ENCODE results near the gene LARP4B.

Gene LARP4B

GRCh38 chr10:966466-967235 lies 35.1 kb upstream of the LARP4B start:
- H3K27ac Mint-ChIP-seq: no peak overlapping the region
- peaks cover 4% of the 10 kb centered on the region for H3K9me3 Mint-ChIP-seq
- H3K4me1 Mint-ChIP-seq (ENCODE audit: low read depth): peaks cover 6% of the 10 kb centered on the region
- H3K27me3 Mint-ChIP-seq: peaks cover 22% of the 10 kb centered on the region
- H3K36me3 Mint-ChIP-seq (ENCODE audit: low read depth): no peaks in the 10 kb centered on the region
- H3K4me3 Mint-ChIP-seq: no peak overlapping the region

GRCh38 chr10:964988-965417 lies 33.5 kb upstream of the LARP4B start:
- peaks cover 4% of the 10 kb centered on the region for H3K9me3 Mint-ChIP-seq
- no peak overlapping the region for H3K4me3 Mint-ChIP-seq
- H3K36me3 Mint-ChIP-seq (ENCODE audit: low read depth): no peaks in the 10 kb centered on the region
- H3K4me1 Mint-ChIP-seq (ENCODE audit: low read depth): peaks cover 6% of the 10 kb centered on the region
- no peak overlapping the region for H3K27ac Mint-ChIP-seq
- peaks cover 24% of the 10 kb centered on the region for H3K27me3 Mint-ChIP-seq

- Mint-ChIP-seq H3K4me3 (no peak overlapping the region), H3K27ac (no peak overlapping the region), H3K27me3 (peaks cover 27% of the 10 kb centered on the region), H3K4me1 (ENCODE audit: low read depth) (peaks cover 6% of the 10 kb centered on the region), H3K36me3 (ENCODE audit: low read depth) (no peaks in the 10 kb centered on the region), H3K9me3 (peaks cover 4% of the 10 kb centered on the region)
Measured at GRCh38 chr10:964321-964987, 32.9 kb upstream of the LARP4B start.

GRCh38 chr10:963655-964054 lies 32.1 kb upstream of the LARP4B start:
- no peak overlapping the region for H3K27ac Mint-ChIP-seq
- H3K4me1 Mint-ChIP-seq (ENCODE audit: low read depth): peaks cover 6% of the 10 kb centered on the region
- no peak overlapping the region for H3K4me3 Mint-ChIP-seq
- H3K27me3 Mint-ChIP-seq: peaks cover 25% of the 10 kb centered on the region
- no peaks in the 10 kb centered on the region for H3K36me3 Mint-ChIP-seq (ENCODE audit: low read depth)
- peaks cover 4% of the 10 kb centered on the region for H3K9me3 Mint-ChIP-seq

- Mint-ChIP-seq H3K36me3 (ENCODE audit: low read depth) (no peaks in the 10 kb centered on the region), H3K4me1 (ENCODE audit: low read depth) (peaks cover 6% of the 10 kb centered on the region), H3K9me3 (peaks cover 4% of the 10 kb centered on the region), H3K27me3 (peaks cover 23% of the 10 kb centered on the region), H3K27ac (no peak overlapping the region), H3K4me3 (no peak overlapping the region)
Measured at GRCh38 chr10:963186-963585, 31.7 kb upstream of the LARP4B start.

- Mint-ChIP-seq H3K4me1 (ENCODE audit: low read depth) (peaks cover 5% of the 10 kb centered on the region), H3K9me3 (peaks cover 4% of the 10 kb centered on the region), H3K4me3 (no peak overlapping the region), H3K27ac (no peak overlapping the region), H3K36me3 (ENCODE audit: low read depth) (no peaks in the 10 kb centered on the region), H3K27me3 (peaks cover 22% of the 10 kb centered on the region)
Measured at GRCh38 chr10:962342-962741, 30.8 kb upstream of the LARP4B start.

GRCh38 chr10:958856-959255 lies 27.4 kb upstream of the LARP4B start:
- Mint-ChIP-seq H3K36me3 (ENCODE audit: low read depth) (no peaks in the 10 kb centered on the region), H3K27ac (no peak overlapping the region), H3K4me3 (no peak overlapping the region), H3K4me1 (ENCODE audit: low read depth) (no peaks in the 10 kb centered on the region), H3K9me3 (no peaks in the 10 kb centered on the region), H3K27me3 (peaks cover 12% of the 10 kb centered on the region)

GRCh38 chr10:958106-958505 lies 26.6 kb upstream of the LARP4B start:
- H3K9me3 Mint-ChIP-seq: no peaks in the 10 kb centered on the region
- H3K4me1 Mint-ChIP-seq (ENCODE audit: low read depth): no peaks in the 10 kb centered on the region
- peaks cover 12% of the 10 kb centered on the region for H3K27me3 Mint-ChIP-seq
- no peaks in the 10 kb centered on the region for H3K36me3 Mint-ChIP-seq (ENCODE audit: low read depth)
- H3K4me3 Mint-ChIP-seq: no peak overlapping the region
- H3K27ac Mint-ChIP-seq: no peak overlapping the region

- H3K9me3 Mint-ChIP-seq: no peaks in the 10 kb centered on the region
- H3K27ac Mint-ChIP-seq: no peak overlapping the region
- no peak overlapping the region for H3K4me3 Mint-ChIP-seq
- H3K4me1 Mint-ChIP-seq (ENCODE audit: low read depth): no peaks in the 10 kb centered on the region
- H3K36me3 Mint-ChIP-seq (ENCODE audit: low read depth): no peaks in the 10 kb centered on the region
- H3K27me3 Mint-ChIP-seq: peaks cover 12% of the 10 kb centered on the region
Measured at GRCh38 chr10:955820-956217, 24.3 kb upstream of the LARP4B start.

GRCh38 chr10:955127-955819 lies 23.8 kb upstream of the LARP4B start:
- no peaks in the 10 kb centered on the region for H3K36me3 Mint-ChIP-seq (ENCODE audit: low read depth)
- no peaks in the 10 kb centered on the region for H3K4me1 Mint-ChIP-seq (ENCODE audit: low read depth)
- no peak overlapping the region for H3K4me3 Mint-ChIP-seq
- no peak overlapping the region for H3K27ac Mint-ChIP-seq
- H3K9me3 Mint-ChIP-seq: no peaks in the 10 kb centered on the region
- peaks cover 12% of the 10 kb centered on the region for H3K27me3 Mint-ChIP-seq

GRCh38 chr10:954396-954795 lies 22.9 kb upstream of the LARP4B start:
- H3K9me3 Mint-ChIP-seq: no peaks in the 10 kb centered on the region
- H3K36me3 Mint-ChIP-seq (ENCODE audit: low read depth): no peaks in the 10 kb centered on the region
- no peak overlapping the region for H3K27ac Mint-ChIP-seq
- H3K27me3 Mint-ChIP-seq: peaks cover 8% of the 10 kb centered on the region
- H3K4me1 Mint-ChIP-seq (ENCODE audit: low read depth): no peaks in the 10 kb centered on the region
- no peak overlapping the region for H3K4me3 Mint-ChIP-seq

- Mint-ChIP-seq H3K4me1 (ENCODE audit: low read depth) (no peaks in the 10 kb centered on the region), H3K36me3 (ENCODE audit: low read depth) (no peaks in the 10 kb centered on the region), H3K4me3 (no peak overlapping the region), H3K27me3 (peaks cover 6% of the 10 kb centered on the region), H3K27ac (no peak overlapping the region), H3K9me3 (no peaks in the 10 kb centered on the region)
Measured at GRCh38 chr10:953836-954235, 22.3 kb upstream of the LARP4B start.

GRCh38 chr10:949446-949845 lies 17.9 kb upstream of the LARP4B start:
- Mint-ChIP-seq H3K27ac (no peak overlapping the region), H3K4me3 (no peak overlapping the region), H3K4me1 (ENCODE audit: low read depth) (peaks cover 4% of the 10 kb centered on the region), H3K9me3 (no peaks in the 10 kb centered on the region), H3K27me3 (peaks cover 3% of the 10 kb centered on the region), H3K36me3 (ENCODE audit: low read depth) (no peaks in the 10 kb centered on the region)

- Mint-ChIP-seq H3K27ac (no peak overlapping the region), H3K9me3 (no peaks in the 10 kb centered on the region), H3K4me3 (no peak overlapping the region), H3K36me3 (ENCODE audit: low read depth) (no peaks in the 10 kb centered on the region), H3K4me1 (ENCODE audit: low read depth) (peaks cover 15% of the 10 kb centered on the region), H3K27me3 (no peaks in the 10 kb centered on the region)
Measured at GRCh38 chr10:948347-948746, 16.8 kb upstream of the LARP4B start.

- no peaks in the 10 kb centered on the region for H3K9me3 Mint-ChIP-seq
- no peaks in the 10 kb centered on the region for H3K27me3 Mint-ChIP-seq
- peaks cover 20% of the 10 kb centered on the region for H3K4me1 Mint-ChIP-seq (ENCODE audit: low read depth)
- no peaks in the 10 kb centered on the region for H3K36me3 Mint-ChIP-seq (ENCODE audit: low read depth)
- H3K27ac Mint-ChIP-seq: no peak overlapping the region
- no peak overlapping the region for H3K4me3 Mint-ChIP-seq
Measured at GRCh38 chr10:947881-948280, 16.4 kb upstream of the LARP4B start.
